ENCODE measurements around the gene NR2C2.

- TF ChIP-seq KAT7 (CRISPR knock-in tag; IDR thresholded peaks at IDR 0.05; ENCODE audit: borderline replicate concordance) (no peak), GABPB1 (CRISPR knock-in tag; IDR thresholded peaks at IDR 0.05) (no peak), EZH2 (IDR thresholded peaks at IDR 0.05; ENCODE audit: borderline replicate concordance, low read depth, low read length) (no peak)
- TF ChIP-seq, protein P1, sequence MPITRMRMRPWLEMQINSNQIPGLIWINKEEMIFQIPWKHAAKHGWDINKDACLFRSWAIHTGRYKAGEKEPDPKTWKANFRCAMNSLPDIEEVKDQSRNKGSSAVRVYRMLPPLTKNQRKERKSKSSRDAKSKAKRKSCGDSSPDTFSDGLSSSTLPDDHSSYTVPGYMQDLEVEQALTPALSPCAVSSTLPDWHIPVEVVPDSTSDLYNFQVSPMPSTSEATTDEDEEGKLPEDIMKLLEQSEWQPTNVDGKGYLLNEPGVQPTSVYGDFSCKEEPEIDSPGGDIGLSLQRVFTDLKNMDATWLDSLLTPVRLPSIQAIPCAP (CRISPR knock-in tag; IDR thresholded peaks at IDR 0.05; ENCODE audit: borderline replicate concordance), result no peak
These were observed 20.8 kb upstream of the NR2C2 start for GRCh38 chr3:14926592-14926991.
